Common myeloid progenitor, CD34-positive (primary cell): Measurements from ENCODE around the gene CELSR1.

Experiments
- CTCF ChIA-PET: fragments of 350-600 bp; sonication (Branson Sonifier 250); formaldehyde crosslinking; loops from one replicate; lab custom pipeline; 2021; ENCODE audit warnings: antibody characterized with exemption; lab: Charles Lee
- POLR2A ChIA-PET: fragments of 350-600 bp; sonication (Branson Sonifier 250); formaldehyde crosslinking; loops from one replicate; lab custom pipeline; 2021; ENCODE audit warnings: antibody characterized with exemption; lab: Charles Lee
- DNase-seq, 3 donors: peaks; one replicate each; pipeline versions ENCODE4 v3.0.0 to v3.0.0-alpha.2; 2013
- H3K27ac ChIP-seq, 2 experiments: 1 replicate in 1 of 2; 2 replicates in 1 of 2; pipeline ENCODE4 v1.7.0; 2013; ENCODE audit warnings: inconsistent platforms in 2 of 2, low read length in 2 of 2, mild to moderate bottlenecking in 2 of 2, low read depth in 1 of 2, moderate library complexity in 1 of 2; ENCODE audit not compliant: severe bottlenecking in 2 of 2, insufficient read depth in 1 of 2, poor library complexity in 1 of 2
- H3K27me3 ChIP-seq, 5 experiments: replicated peaks in 2 of 5; 1 replicate in 3 of 5; 2 replicates in 2 of 5; pipeline versions ENCODE4 v1.6.1 to v1.7.0; 2013; ENCODE audit warnings: low read length in 4 of 5, mild to moderate bottlenecking in 2 of 5, moderate library complexity in 2 of 5, inconsistent platforms in 1 of 5; ENCODE audit not compliant: insufficient read depth in 5 of 5, control insufficient read depth in 4 of 5
- H3K36me3 ChIP-seq, 4 experiments: 1 replicate in 2 of 4; 2 replicates in 2 of 4; pipeline versions ENCODE4 v1.6.1 to v1.7.0; 2013; ENCODE audit warnings: low read length in 3 of 4, control low read depth in 1 of 4, mild to moderate bottlenecking in 1 of 4; ENCODE audit not compliant: control insufficient read depth in 4 of 4, insufficient read depth in 4 of 4
- H3K4me1 ChIP-seq, 4 experiments: 1 replicate in 3 of 4; 2 replicates in 1 of 4; pipeline versions ENCODE4 v1.6.1 to v1.7.1; 2013; ENCODE audit warnings: low read length in 3 of 4, mild to moderate bottlenecking in 3 of 4, control low read depth in 1 of 4, inconsistent platforms in 1 of 4, moderate library complexity in 1 of 4; ENCODE audit not compliant: control insufficient read depth in 4 of 4, insufficient read depth in 4 of 4; ENCODE audit errors: control extremely low read depth in 1 of 4
- H3K4me3 ChIP-seq, 7 experiments: 1 replicate in 4 of 7; 2 replicates in 3 of 7; pipeline versions ENCODE4 v1.5.1 to v1.7.0; 2013; ENCODE audit warnings: mild to moderate bottlenecking in 7 of 7, low read length in 6 of 7, moderate library complexity in 6 of 7, inconsistent platforms in 2 of 7, low read depth in 2 of 7, control low read depth in 1 of 7; ENCODE audit not compliant: insufficient read depth in 4 of 7, control insufficient read depth in 1 of 7; ENCODE audit errors: extremely low read depth in 1 of 7
- H3K9me3 ChIP-seq, 5 experiments: 1 replicate in 4 of 5; 2 replicates in 1 of 5; pipeline versions ENCODE4 v1.6.1 to v1.7.1; 2013; ENCODE audit warnings: low read length in 4 of 5, mild to moderate bottlenecking in 2 of 5, inconsistent platforms in 1 of 5, low read depth in 1 of 5, moderate library complexity in 1 of 5; ENCODE audit not compliant: control insufficient read depth in 4 of 5, insufficient read depth in 2 of 5; ENCODE audit errors: control extremely low read depth in 1 of 5
- WGBS: methylation state at CpG from one replicate; pipeline ENCODE4 v1.1.5; 2013; ENCODE audit not compliant: insufficient coverage; 5-methylcytosine and 5-hydroxymethylcytosine counted together

The CELSR1 gene

DNA sequence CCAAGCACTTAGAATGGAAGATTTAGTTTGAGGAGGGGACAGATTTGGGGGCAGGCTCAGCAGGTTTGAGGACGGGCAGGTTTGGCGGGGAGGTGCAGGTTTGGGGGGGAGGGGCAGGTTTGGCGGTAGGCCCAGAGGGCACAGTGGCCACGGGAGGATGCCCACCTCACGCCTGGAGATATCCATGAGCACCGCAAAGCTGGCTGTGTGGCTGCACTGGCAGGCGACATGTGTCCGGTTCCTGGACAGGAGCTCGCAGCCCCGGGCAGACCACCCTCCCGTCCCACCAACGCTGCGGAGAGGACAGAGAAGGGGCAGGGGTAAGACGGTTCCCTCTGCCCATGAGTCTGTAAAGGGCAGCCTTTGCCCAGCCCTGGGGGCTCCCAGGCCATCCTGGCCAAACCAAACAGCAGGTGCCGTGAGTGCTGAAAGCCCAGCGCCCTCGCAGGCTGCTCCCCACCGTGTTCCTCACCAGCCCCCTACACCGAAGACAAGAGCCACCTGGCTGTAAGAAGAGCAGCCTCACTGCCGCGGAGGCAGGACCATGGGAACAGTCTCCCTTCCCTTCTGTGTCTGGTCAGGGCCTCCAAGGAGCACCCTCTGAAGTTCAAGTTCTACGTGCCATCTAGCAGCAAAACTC is 158.9 kb downstream of the CELSR1 start:
- Histone ChIP-seq H3K9me3 (peaks cover 0 to 23% (median 5%) of the 10 kb centered on the region in 5 experiments), H3K27me3 (peaks cover 0 to 48% (median 9%) of the 10 kb centered on the region in 5 experiments), H3K4me1 (peaks cover 0 to 17% (median 15%) of the 10 kb centered on the region in 4 experiments), H3K4me3 (no peak overlapping the region), H3K36me3 (no peaks in the 10 kb centered on the region), H3K27ac (no peak overlapping the region)
- 94% methylated on average over 17 of the region's 22 CpGs for WGBS
- CTCF ChIA-PET: interaction anchor here (2.3 kb wide), 1 partner anchor 11 kb away, joined by 7 read pairs; no protein-coding TSS in a partner anchor
- DNase-seq: no peak
- POLR2A ChIA-PET: no interaction called here

DNA sequence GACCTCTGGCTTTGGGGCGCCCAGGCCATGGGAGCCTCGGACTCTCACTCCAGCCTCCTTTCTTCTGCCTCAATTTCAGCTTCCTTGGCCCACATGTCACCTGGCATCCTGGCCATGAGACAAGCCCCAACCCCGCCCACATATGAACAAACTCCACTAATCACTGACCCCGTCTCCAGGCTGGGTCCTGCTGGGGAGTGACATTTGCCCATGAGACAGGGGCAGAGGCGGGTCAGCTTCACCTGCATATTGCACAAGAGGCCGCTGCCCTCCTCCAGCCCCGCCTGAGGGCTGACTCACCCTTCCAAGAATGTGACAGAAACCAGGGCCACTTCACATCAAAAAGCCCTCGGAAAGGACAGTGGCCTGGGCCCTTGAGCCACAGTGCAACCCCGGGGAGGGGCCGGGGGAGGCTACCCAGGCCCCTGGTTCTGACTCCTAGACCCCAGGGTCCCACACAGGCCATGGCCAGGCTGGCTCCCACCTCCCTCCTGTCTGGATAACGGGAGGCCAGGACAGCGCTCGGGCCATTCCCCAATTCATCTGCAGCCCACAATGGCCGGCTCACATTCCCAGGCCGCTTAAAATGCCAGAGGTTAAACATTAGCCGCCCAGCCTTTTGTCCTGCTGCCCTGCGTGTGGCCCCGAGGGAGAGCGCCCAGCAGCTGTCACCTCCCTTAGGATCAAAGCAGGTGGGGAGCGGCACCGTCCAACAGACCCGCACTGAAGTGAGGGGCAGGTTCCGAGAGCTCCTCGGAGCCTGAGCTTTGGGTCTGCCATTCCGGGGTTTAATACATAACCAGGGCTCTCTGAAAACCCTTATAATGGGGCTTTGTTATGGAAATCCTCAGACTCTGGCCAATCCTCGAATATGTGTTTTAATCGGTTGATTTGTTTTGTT is 159.6 kb downstream of the CELSR1 start:
- peaks cover 0 to 48% (median 9%) of the 10 kb centered on the region in 5 experiments for H3K27me3 ChIP-seq
- CTCF ChIA-PET: interaction anchor here (1.0 to 2.3 kb wide), 2 partner anchors 10 kb away, joined by 3 to 7 read pairs; no protein-coding TSS in a partner anchor
- peaks cover 0 to 24% (median 21%) of the 10 kb centered on the region in 4 experiments for H3K4me1 ChIP-seq
- H3K27ac ChIP-seq: no peak overlapping the region
- no peak for DNase-seq
- POLR2A ChIA-PET: no interaction called here
- WGBS: 95% methylated on average over 20 of the region's 27 CpGs
- H3K4me3 ChIP-seq: no peak overlapping the region
- no peaks in the 10 kb centered on the region for H3K36me3 ChIP-seq
- peaks cover 0 to 23% (median 5%) of the 10 kb centered on the region in 5 experiments for H3K9me3 ChIP-seq

DNA sequence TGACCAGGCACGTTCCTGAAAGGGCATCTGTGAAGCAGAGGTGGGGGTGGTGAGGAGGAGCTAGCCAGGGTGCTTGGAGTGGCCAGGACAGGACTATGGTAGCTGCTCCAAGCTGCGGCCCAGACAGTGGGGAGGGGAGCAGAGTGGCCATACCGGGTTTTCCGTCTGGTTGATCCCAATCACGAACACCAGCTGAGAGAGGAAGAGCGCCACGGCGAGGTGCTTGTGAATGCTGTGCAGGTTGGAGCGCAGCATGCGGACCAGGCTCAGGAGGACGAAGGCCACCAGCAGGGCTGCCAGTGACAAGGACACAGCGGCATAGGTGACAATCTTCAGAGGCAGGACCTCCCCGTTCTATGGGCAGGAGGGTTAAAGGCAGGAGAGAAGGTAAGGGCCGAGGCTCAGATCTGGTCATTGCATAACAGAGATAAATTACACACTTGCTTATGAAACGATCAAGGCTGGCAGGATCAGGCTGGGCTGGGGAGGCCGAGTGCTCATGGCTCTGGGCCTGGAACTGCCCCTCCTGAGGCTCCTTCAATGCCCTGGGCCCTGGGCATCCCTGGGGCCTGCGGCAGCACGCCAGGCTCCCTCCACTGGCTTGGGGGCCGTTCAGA is 160.4 kb downstream of the CELSR1 start:
- Histone ChIP-seq H3K4me3 (no peak overlapping the region), H3K9me3 (peaks cover 0 to 23% (median 5%) of the 10 kb centered on the region in 5 experiments), H3K36me3 (no peaks in the 10 kb centered on the region), H3K27ac (no peak overlapping the region), H3K4me1 (peaks cover 0 to 27% (median 23%) of the 10 kb centered on the region in 4 experiments), H3K27me3 (peaks cover 0 to 52% (median 7%) of the 10 kb centered on the region in 5 experiments)
- no peak for DNase-seq
- ChIA-PET POLR2A (no interaction called here), CTCF (interaction anchor here (1.0 kb wide), 1 partner anchor 9 kb away, joined by 3 read pairs; no protein-coding TSS in a partner anchor)
- WGBS: 94% methylated on average over 13 of the region's 19 CpGs

DNA sequence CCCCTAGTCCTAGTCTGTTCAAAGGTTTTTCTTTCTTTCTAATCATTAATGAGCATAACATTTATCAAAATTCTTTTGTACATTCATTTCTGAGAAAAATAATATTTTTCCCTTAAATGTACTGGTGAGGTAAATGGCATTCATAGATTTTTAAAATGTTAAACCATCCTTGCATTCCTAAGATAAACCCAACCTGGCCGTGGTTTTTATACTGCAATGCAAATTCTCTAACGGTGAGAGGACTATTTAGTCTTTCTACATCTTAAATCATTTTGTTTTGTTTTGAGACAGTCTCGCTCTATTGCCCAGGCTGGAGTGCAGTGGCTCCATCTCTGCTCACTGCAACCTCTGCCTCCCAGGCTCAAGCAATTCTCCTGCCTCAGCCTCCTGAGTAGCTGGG is 161.3 kb downstream of the CELSR1 start:
- Histone ChIP-seq H3K36me3 (no peaks in the 10 kb centered on the region), H3K4me3 (no peak overlapping the region), H3K9me3 (peaks cover 0 to 23% (median 5%) of the 10 kb centered on the region in 5 experiments), H3K27me3 (peaks cover 0 to 55% (median 7%) of the 10 kb centered on the region in 5 experiments), H3K27ac (no peak overlapping the region), H3K4me1 (peaks cover 0 to 29% (median 23%) of the 10 kb centered on the region in 4 experiments)
- no peak for DNase-seq
- POLR2A ChIA-PET: no interaction called here
- 100% methylated on average over 3 of the region's 3 CpGs for WGBS
- CTCF ChIA-PET: no interaction called here

DNA sequence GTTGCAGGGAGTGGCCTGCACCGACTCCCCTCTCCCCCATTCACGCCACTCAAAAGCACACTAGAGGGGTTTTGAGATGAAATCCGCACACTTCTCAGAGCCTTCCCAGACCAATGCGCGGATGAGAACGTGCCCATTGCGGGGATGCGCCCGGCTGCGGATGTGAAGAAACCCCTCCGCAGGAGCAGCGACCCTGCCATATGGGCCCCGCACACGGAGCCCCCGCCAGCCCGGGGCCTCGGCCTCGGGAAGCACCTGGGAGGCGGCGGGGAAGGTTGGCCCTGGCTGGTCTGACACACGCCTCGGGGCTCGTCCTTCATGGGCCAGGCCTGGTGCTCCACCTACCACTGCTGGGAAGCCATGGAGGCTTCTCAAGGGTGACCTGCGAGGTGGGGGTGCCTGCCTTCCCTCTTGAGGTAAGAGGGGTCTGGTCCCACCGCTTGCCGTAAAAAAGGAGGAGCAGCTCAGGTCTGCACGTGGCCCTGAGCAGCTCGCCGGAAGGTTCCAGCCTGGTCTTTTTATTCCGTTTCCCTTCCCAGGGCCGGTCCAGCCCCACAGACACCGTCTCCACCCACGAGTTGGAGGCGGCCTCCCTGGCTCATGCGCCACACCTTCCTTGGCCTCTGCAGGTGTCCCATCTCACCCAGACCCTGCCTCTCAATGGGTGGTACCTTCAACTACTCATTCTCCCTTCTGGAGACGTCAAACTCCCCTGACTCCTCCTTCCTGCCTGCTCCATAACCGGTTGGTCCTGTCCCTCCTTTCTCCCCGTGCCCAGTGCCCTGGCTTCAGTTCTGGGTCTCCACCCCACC is 162.6 kb downstream of the CELSR1 start:
- Histone ChIP-seq H3K27me3 (peaks cover 0 to 57% (median 10%) of the 10 kb centered on the region in 5 experiments), H3K27ac (no peak overlapping the region), H3K4me1 (peaks cover 0 to 29% (median 23%) of the 10 kb centered on the region in 4 experiments), H3K4me3 (peak overlapping the region in 3 of 7 experiments; percentile 16 to 48 (median 33)), H3K36me3 (no peaks in the 10 kb centered on the region), H3K9me3 (peaks cover 0 to 23% (median 5%) of the 10 kb centered on the region in 5 experiments)
- no peak for DNase-seq
- ChIA-PET POLR2A (no interaction called here), CTCF (no interaction called here)
- 83% methylated on average over 35 of the region's 38 CpGs for WGBS

DNA sequence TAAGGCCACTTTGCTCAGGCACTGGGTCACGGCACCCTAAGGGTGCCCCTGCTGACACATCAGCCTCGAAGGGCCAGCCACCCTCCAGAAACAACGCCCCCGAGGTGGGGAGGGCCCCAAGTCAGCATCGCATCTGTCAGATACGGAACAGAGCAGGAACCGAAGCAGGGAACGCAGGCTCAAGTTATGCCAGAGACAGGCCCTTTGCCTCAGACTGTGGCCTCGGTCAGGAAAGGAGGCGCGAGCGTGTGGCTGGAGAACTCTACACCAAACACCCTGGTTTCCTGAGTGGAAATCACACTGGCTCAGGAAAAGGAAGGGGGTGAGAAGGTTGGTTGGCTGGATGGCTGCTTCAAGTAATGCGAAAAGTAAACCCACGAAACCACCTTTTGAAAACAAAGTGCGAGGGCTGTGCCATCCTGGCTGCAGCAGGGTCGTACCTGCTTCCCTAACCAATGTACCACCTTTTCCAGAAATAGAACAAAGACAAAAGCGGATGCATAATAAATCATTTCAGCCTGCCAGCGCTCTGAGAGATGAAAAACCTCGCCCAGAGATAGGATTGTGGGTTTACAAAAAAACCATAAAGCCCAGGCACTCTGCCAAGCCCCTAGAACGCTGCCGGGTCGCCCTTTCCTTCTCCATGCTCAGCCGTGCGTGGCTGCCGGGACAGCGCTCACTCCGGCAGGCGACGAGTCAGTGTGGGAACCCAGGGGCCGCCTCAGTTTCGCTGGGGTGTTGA is 163.3 kb downstream of the CELSR1 start:
- no peak overlapping the region for H3K27ac ChIP-seq
- ChIA-PET POLR2A (no interaction called here), CTCF (interaction anchor here (1.1 kb wide), 1 partner anchor 189 kb away, joined by 3 read pairs; no protein-coding TSS in a partner anchor)
- 0% methylated on average over 19 of the region's 31 CpGs for WGBS
- peak overlapping the region in 3 of 7 experiments; percentile 11 to 48 (median 16) for H3K4me3 ChIP-seq
- peaks cover 0 to 57% (median 11%) of the 10 kb centered on the region in 5 experiments for H3K27me3 ChIP-seq
- DNase-seq: peak; percentile 74 to 89 (median 88)
- no peaks in the 10 kb centered on the region for H3K36me3 ChIP-seq
- H3K4me1 ChIP-seq: peaks cover 0 to 29% (median 23%) of the 10 kb centered on the region in 4 experiments
- peaks cover 0 to 23% (median 5%) of the 10 kb centered on the region in 5 experiments for H3K9me3 ChIP-seq
